HCT116 (cell line): ENCODE results near the gene LMCD1. TPM values are rescaled to one million over a fixed set of nuclear protein-coding genes. Genes with fewer than 3 reads are reported as not detected.

Experiments used
- ATAC-seq: fragments of 200-7000 bp; cut with Tn5 transposase; 2 replicates; pipeline ENCODE4 v1.9.1; 2020; ENCODE audit warnings: mild to moderate bottlenecking, moderate library complexity
- BruUV-seq: library from RNA; stranded (reverse); fragments of 400-500 nt; replicated peaks from 2 replicates; lab custom pipeline; 2021; lab: Mats Ljungman, UMichigan
- CTCF ChIA-PET: fragments of 300-600 bp; sonication (Branson Sonifier 250); formaldehyde crosslinking; loops from one replicate; lab custom pipeline; 2021; ENCODE audit warnings: antibody characterized with exemption; lab: Charles Lee
- POLR2A ChIA-PET: fragments of 300-600, 350-600 bp; sonication (Branson Sonifier 250); formaldehyde crosslinking; loops from one replicate; lab custom pipeline; 2021; ENCODE audit warnings: antibody characterized with exemption; lab: Charles Lee
- RAD21 ChIA-PET, 2 experiments: fragments of 300-600 bp; sonication (Branson Sonifier 250); formaldehyde crosslinking; loops; one replicate each; lab custom pipeline; 2023; ENCODE audit warnings: low total read pairs in 2 of 2; ENCODE audit not compliant: uncharacterized antibody in 2 of 2, unreplicated experiment in 2 of 2, low non-redundant PET in 1 of 2; lab: Charles Lee
- DNase-seq: peaks from one replicate; pipeline ENCODE4 v3.0.0-alpha.2; 2010; ENCODE audit warnings: low read depth, low spot score
- H2AFZ ChIP-seq: fragments of 200-600 bp; shearing (Covaris generic), sonication (generic); 2 replicates; pipeline ENCODE4 v1.6.1; 2017; ENCODE audit warnings: low read depth, mixed run types, mixed read lengths, antibody characterized with exemption, low read length; ENCODE audit not compliant: poor library complexity, severe bottlenecking
- H3K27ac ChIP-seq: 2 replicates; pipeline ENCODE4 v1.5.1; 2012; ENCODE audit warnings: low read depth, low read length
- H3K27me3 ChIP-seq: fragments of 200-600 bp; sonication (generic); 2 replicates; pipeline ENCODE4 v1.6.1; 2016; ENCODE audit warnings: mixed run types, low read length, mixed read lengths; ENCODE audit not compliant: insufficient read depth
- H3K36me3 ChIP-seq, 2 experiments: fragments of 200-500 bp in 1 of 2; fragments of 200-600 bp in 1 of 2; sonication (Bioruptor generic) in 1 of 2; sonication (generic) in 1 of 2; 2 replicates each; pipeline versions ENCODE4 v1.5.1 to v1.6.1; 2014 to 2016; ENCODE audit warnings: low read length in 2 of 2, inconsistent platforms in 1 of 2, mixed read lengths in 1 of 2, mixed run types in 1 of 2; ENCODE audit not compliant: insufficient read depth in 2 of 2, control insufficient read depth in 1 of 2
- H3K4me1 ChIP-seq, 2 experiments: fragments of 200-600 bp in 1 of 2; sonication (generic) in 1 of 2; 2 replicates each; pipeline versions ENCODE4 v1.5.1 to v1.6.1; 2012 to 2017; ENCODE audit warnings: low read length in 2 of 2, inconsistent platforms in 1 of 2, mild to moderate bottlenecking in 1 of 2, mixed read lengths in 1 of 2, mixed run types in 1 of 2, moderate library complexity in 1 of 2; ENCODE audit not compliant: insufficient read depth in 2 of 2, control insufficient read depth in 1 of 2
- H3K4me2 ChIP-seq: fragments of 200-600 bp; sonication (generic); 2 replicates; pipeline ENCODE4 v1.6.1; 2017; ENCODE audit warnings: mixed run types, low read length, mixed read lengths
- H3K4me3 ChIP-seq, 2 experiments: fragments of 200-600 bp in 1 of 2; sonication (generic) in 1 of 2; replicated peaks in 1 of 2; 2 replicates each; pipeline ENCODE4 v1.5.1; 2011 to 2016; ENCODE audit warnings: low read length in 2 of 2, control low read depth in 1 of 2, low read depth in 1 of 2, mild to moderate bottlenecking in 1 of 2, mixed read lengths in 1 of 2, mixed run types in 1 of 2
- H3K79me2 ChIP-seq: fragments of 200-600 bp; sonication (generic); 2 replicates; pipeline ENCODE4 v1.6.1; 2017; ENCODE audit warnings: mild to moderate bottlenecking, mixed run types, low read length, moderate library complexity, mixed read lengths; ENCODE audit not compliant: insufficient read depth
- H3K9ac ChIP-seq: fragments of 200-600 bp; sonication (generic); 2 replicates; pipeline ENCODE4 v1.6.1; 2016; ENCODE audit warnings: low read length, mixed read lengths
- H3K9me2 ChIP-seq: fragments of 200-600 bp; sonication (generic), shearing (Covaris generic); 2 replicates; pipeline ENCODE4 v1.6.1; 2017; ENCODE audit warnings: mixed run types, mild to moderate bottlenecking, moderate library complexity; ENCODE audit not compliant: insufficient read depth
- H3K9me3 ChIP-seq, 2 experiments: fragments of 200-500 bp in 1 of 2; fragments of 200-600 bp in 1 of 2; sonication (Bioruptor generic) in 1 of 2; sonication (generic) in 1 of 2; 2 replicates each; pipeline ENCODE4 v1.6.1; 2014 to 2017; ENCODE audit warnings: low read length in 2 of 2, mixed read lengths in 2 of 2, inconsistent platforms in 1 of 2, low read depth in 1 of 2, mild to moderate bottlenecking in 1 of 2, mixed run types in 1 of 2, moderate library complexity in 1 of 2; ENCODE audit not compliant: control insufficient read depth in 1 of 2, insufficient read depth in 1 of 2
- H4K20me1 ChIP-seq: fragments of 200-600 bp; sonication (generic), shearing (Covaris generic); 2 replicates; pipeline ENCODE4 v1.6.1; 2017; ENCODE audit warnings: mixed run types, mild to moderate bottlenecking, moderate library complexity; ENCODE audit not compliant: insufficient read depth
- ATF3 ChIP-seq: IDR thresholded peaks from 2 replicates; pipeline ENCODE4 v1.6.1; 2012
- CBX3 ChIP-seq: IDR thresholded peaks from 2 replicates; pipeline ENCODE4 v1.6.1; 2012; ENCODE audit warnings: low read depth
- CEBPB ChIP-seq: IDR thresholded peaks from 2 replicates; pipeline ENCODE4 v1.6.1; 2012; ENCODE audit warnings: low read depth
- CTCF ChIP-seq, 3 experiments: fragments of 200-600 bp in 1 of 3; sonication (generic) in 1 of 3; IDR thresholded peaks in 2 of 3; conservative IDR thresholded peaks in 1 of 3; 2 replicates each; pipeline ENCODE4 v1.5.1; 2012 to 2017; ENCODE audit warnings: low read depth in 2 of 3, low read length in 2 of 3, antibody characterized with exemption in 1 of 3, borderline replicate concordance in 1 of 3, control low read depth in 1 of 3, mild to moderate bottlenecking in 1 of 3, mixed read lengths in 1 of 3, mixed run types in 1 of 3, moderate library complexity in 1 of 3; ENCODE audit not compliant: insufficient read depth in 1 of 3
- EGR1 ChIP-seq: IDR thresholded peaks from 2 replicates; pipeline ENCODE4 v1.6.1; 2012; ENCODE audit warnings: low read depth
- ELF1 ChIP-seq: IDR thresholded peaks from 2 replicates; pipeline ENCODE4 v1.6.1; 2012; ENCODE audit warnings: low read depth, borderline replicate concordance
- EZH2 ChIP-seq: fragments of 200-600 bp; sonication (generic); IDR thresholded peaks from 2 replicates; pipeline ENCODE4 v1.6.1; 2017; ENCODE audit warnings: antibody characterized with exemption, mixed run types
- EZH2phosphoT487 ChIP-seq: fragments of 200-600 bp; IDR thresholded peaks from 2 replicates; pipeline ENCODE4 v1.6.1; 2018; ENCODE audit warnings: antibody characterized with exemption, borderline replicate concordance
- FOSL1 ChIP-seq: IDR thresholded peaks from 2 replicates; pipeline ENCODE4 v1.6.1; 2012; ENCODE audit warnings: low read depth
- JUND ChIP-seq: IDR thresholded peaks from 2 replicates; pipeline ENCODE4 v1.6.1; 2012
- MAX ChIP-seq: IDR thresholded peaks from 2 replicates; pipeline ENCODE4 v1.6.1; 2012
- POLR2A ChIP-seq: IDR thresholded peaks from 2 replicates; pipeline ENCODE4 v1.7.0; 2011; ENCODE audit warnings: borderline replicate concordance; ENCODE audit not compliant: insufficient read depth, insufficient read length; ENCODE audit errors: extremely low read depth
- POLR2AphosphoS5 ChIP-seq: IDR thresholded peaks from 2 replicates; pipeline ENCODE4 v1.6.1; 2011; ENCODE audit warnings: mild to moderate bottlenecking, low read depth, low read length, moderate library complexity
- SIN3A ChIP-seq: IDR thresholded peaks from 2 replicates; pipeline ENCODE4 v1.6.1; 2012; ENCODE audit warnings: low read depth
- SRF ChIP-seq: IDR thresholded peaks from 2 replicates; pipeline ENCODE4 v1.6.1; 2012; ENCODE audit warnings: low read depth
- TCF7L2 ChIP-seq: IDR thresholded peaks from 2 replicates; pipeline ENCODE4 v1.7.0; 2011; ENCODE audit warnings: borderline replicate concordance, inconsistent platforms; ENCODE audit not compliant: insufficient read depth, insufficient read length; ENCODE audit errors: extremely low read depth
- YY1 ChIP-seq: IDR thresholded peaks from 2 replicates; pipeline ENCODE4 v1.6.1; 2011; ENCODE audit warnings: low read length, low read depth, moderate library complexity, mild to moderate bottlenecking; ENCODE audit not compliant: insufficient replicate concordance; ENCODE audit errors: extremely low read depth
- ZBTB33 ChIP-seq: IDR thresholded peaks from 2 replicates; pipeline ENCODE4 v1.6.1; 2011; ENCODE audit warnings: mild to moderate bottlenecking, low read length, moderate library complexity; ENCODE audit not compliant: insufficient replicate concordance; ENCODE audit errors: extremely low read depth
- intact Hi-C: fragments of 100-400 bp; cut with micrococcal nuclease; formaldehyde crosslinking; loops from 2 replicates; pipeline ENCODE4 v1.10.0; 2022
- total RNA-seq: library from RNA; stranded (reverse); gene quantifications from one replicate; pipeline ENCODE4 v1.2.1, GENCODE V29; 2021; ENCODE audit not compliant: unreplicated experiment

The LMCD1 gene
- total RNA-seq, 1 experiment from 2014 or later = 4.6 TPM

- ChIA-PET CTCF (no interaction called here), POLR2A (no interaction called here)
- intact Hi-C loops = no loop called here
Observed at GRCh38 chr3:8563597-8563996, 62.0 kb downstream of the LMCD1 start.

More at GRCh38 chr3:8563597-8563996, 62.0 kb downstream of the LMCD1 start:
- Histone ChIP-seq H2AFZ (no peak overlapping the region), H3K27ac (no peak overlapping the region), H3K9me3 (no peaks in the 10 kb centered on the region), H3K9ac (no peak overlapping the region), H3K4me2 (no peak overlapping the region), H3K4me1 (no peaks in the 10 kb centered on the region), H3K27me3 (no peaks in the 10 kb centered on the region), H3K36me3 (no peaks in the 10 kb centered on the region), H3K79me2 (no peaks in the 10 kb centered on the region), H3K4me3 (no peak overlapping the region), H4K20me1 (no peaks in the 10 kb centered on the region), H3K9me2 (no peaks in the 10 kb centered on the region)
- BruUV-seq = no TSS peak
- RAD21 ChIA-PET = no interaction called here
- ATAC-seq = no peak
- no peak for DNase-seq
- TF ChIP-seq EZH2 (no peak), EZH2phosphoT487 (no peak), ZBTB33 (no peak), POLR2A (no peak), CTCF (IDR thresholded peaks at IDR 0.05 in 2 of 3, conservative IDR thresholded peaks at IDR 0.05 in 1 of 3; ENCODE audit: borderline replicate concordance in 1 of 3, insufficient read depth in 1 of 3, low read depth in 2 of 3, low read length in 2 of 3) (no peak), TCF7L2 (no peak), FOSL1 (no peak), ATF3 (no peak), CBX3 (no peak), MAX (no peak), SRF (no peak), ELF1 (no peak), EGR1 (no peak), JUND (no peak), YY1 (no peak), SIN3A (no peak), POLR2AphosphoS5 (no peak), CEBPB (no peak)
